SU-DHL-6 (cell line): ENCODE data around the gene ORAI3.

Experiments
- CTCF ChIP-seq: fragments of 200-600 bp; sonication (generic); IDR thresholded peaks from one replicate; pipeline ENCODE4 v1.5.1; 2017; ENCODE audit warnings: antibody characterized with exemption, mild to moderate bottlenecking, low read length, moderate library complexity; ENCODE audit not compliant: insufficient read depth, poor library complexity, severe bottlenecking
- EZH2phosphoT487 ChIP-seq: fragments of 200-600 bp; sonication (generic), shearing (Covaris generic); conservative IDR thresholded peaks from 2 replicates; pipeline ENCODE4 v1.6.1; 2018; ENCODE audit warnings: mild to moderate bottlenecking, antibody characterized with exemption, low read length, moderate library complexity, mixed read lengths

- no peak for TF ChIP-seq CTCF
- no peak for TF ChIP-seq EZH2phosphoT487
Observed at GRCh38 chr16:30948667-30949649, at the start of gene ORAI3.
